T-helper 2 cell treated with Interferon-gamma antibody and Interleukin-4, amounts not matched to agents 5 μg/mL and 100 μg/mL, for 36 hours (primary cell): ENCODE measurements around the gene OR4X2.
"Not testable (repeated sequence)": the region's sequence is repeated elsewhere in the genome, so short reads cannot be mapped to it uniquely, and the experiment has no call there.

Experiments
- DNase-seq: peaks from one replicate; pipeline ENCODE4 v3.0.0; 2021; ENCODE audit warnings: low spot score
- H3K27ac Mint-ChIP-seq: one replicate; pipeline ENCODE4 v1.8.0; 2021; ENCODE audit warnings: mild to moderate bottlenecking, mixed read lengths
- H3K27me3 Mint-ChIP-seq: one replicate; pipeline ENCODE4 v1.8.0; 2021; ENCODE audit warnings: low read depth, mixed read lengths
- H3K36me3 Mint-ChIP-seq: one replicate; pipeline ENCODE4 v1.8.0; 2021; ENCODE audit warnings: low read depth, mixed read lengths
- H3K4me1 Mint-ChIP-seq: one replicate; pipeline ENCODE4 v1.8.0; 2021; ENCODE audit warnings: low read depth, mixed read lengths
- H3K4me3 Mint-ChIP-seq: one replicate; pipeline ENCODE4 v1.8.0; 2022; ENCODE audit warnings: mild to moderate bottlenecking, moderate library complexity, mixed read lengths
- H3K9me3 Mint-ChIP-seq: one replicate; pipeline ENCODE4 v1.8.0; 2021; ENCODE audit warnings: mixed read lengths

The OR4X2 gene

GRCh38 chr11:48244804-48245203, at the start of gene OR4X2:
OR4X2 (plus strand) TSS chr11:48245104; CDS start chr11:48245104, 0 bp downstream.
- Mint-ChIP-seq H3K9me3 (peaks cover 7% of the 10 kb centered on the region), H3K27ac (no peak within 1 kb of the TSS), H3K36me3 (no peaks in the 10 kb centered on the region), H3K27me3 (no peaks in the 10 kb centered on the region), H3K4me3 (no peak within 1 kb of the TSS), H3K4me1 (no peaks in the 10 kb centered on the region)
- no peak for DNase-seq

- DNase-seq, result no peak
- no peaks in the 10 kb centered on the region for H3K4me1 Mint-ChIP-seq
- H3K9me3 Mint-ChIP-seq, result no peaks in the 10 kb centered on the region
- H3K27ac Mint-ChIP-seq, result no peak overlapping the region
- H3K4me3 Mint-ChIP-seq, result no peak overlapping the region
- peaks cover 10% of the 10 kb centered on the region for H3K27me3 Mint-ChIP-seq
- no peaks in the 10 kb centered on the region for H3K36me3 Mint-ChIP-seq
Measured at GRCh38 chr11:48207881-48208280, 37.0 kb upstream of the OR4X2 start.

- no peak for DNase-seq
- H3K27me3 Mint-ChIP-seq, result peaks cover 5% of the 10 kb centered on the region
- no peaks in the 10 kb centered on the region for H3K9me3 Mint-ChIP-seq
- H3K27ac Mint-ChIP-seq, result no peak overlapping the region
- H3K4me1 Mint-ChIP-seq, result peaks cover under 1% of the 10 kb centered on the region
- no peak overlapping the region for H3K4me3 Mint-ChIP-seq
- H3K36me3 Mint-ChIP-seq, result no peaks in the 10 kb centered on the region
Measured at GRCh38 chr11:48210052-48210451, 34.9 kb upstream of the OR4X2 start.

- H3K27me3 Mint-ChIP-seq, result no peaks in the 10 kb centered on the region
- no peak for DNase-seq
- H3K36me3 Mint-ChIP-seq, result no peaks in the 10 kb centered on the region
- H3K27ac Mint-ChIP-seq, result no peak within 1 kb of the TSS
- H3K9me3 Mint-ChIP-seq, result no peaks in the 10 kb centered on the region
- peaks cover 1% of the 10 kb centered on the region for H3K4me1 Mint-ChIP-seq
- H3K4me3 Mint-ChIP-seq, result no peak within 1 kb of the TSS
Measured at GRCh38 chr11:48216510-48216909, 28.4 kb upstream of the OR4X2 start, which contains the start of gene OR4B1. OR4B1 (plus strand) TSS chr11:48216810; CDS start chr11:48216810, 0 bp downstream.

- Mint-ChIP-seq H3K4me1 (no peaks in the 10 kb centered on the region), H3K27ac (no peak overlapping the region), H3K4me3 (no peak overlapping the region), H3K9me3 (no peaks in the 10 kb centered on the region), H3K36me3 (no peaks in the 10 kb centered on the region), H3K27me3 (no peaks in the 10 kb centered on the region)
- no peak for DNase-seq
Measured at GRCh38 chr11:48228761-48229160, 16.1 kb upstream of the OR4X2 start.

- not testable (repeated sequence) for H3K27me3 Mint-ChIP-seq, H3K4me3 Mint-ChIP-seq, H3K27ac Mint-ChIP-seq, H3K9me3 Mint-ChIP-seq, H3K36me3 Mint-ChIP-seq, DNase-seq, H3K4me1 Mint-ChIP-seq
Measured at GRCh38 chr11:48230057-48230456, 14.8 kb upstream of the OR4X2 start.

- H3K4me3 Mint-ChIP-seq, result no peak overlapping the region
- H3K27me3 Mint-ChIP-seq, result no peaks in the 10 kb centered on the region
- no peak overlapping the region for H3K27ac Mint-ChIP-seq
- H3K36me3 Mint-ChIP-seq, result no peaks in the 10 kb centered on the region
- H3K4me1 Mint-ChIP-seq, result no peaks in the 10 kb centered on the region
- DNase-seq, result no peak
- H3K9me3 Mint-ChIP-seq, result no peaks in the 10 kb centered on the region
Measured at GRCh38 chr11:48237727-48238126, 7.2 kb upstream of the OR4X2 start.

- Mint-ChIP-seq H3K4me3 (no peak overlapping the region), H3K9me3 (no peaks in the 10 kb centered on the region), H3K27ac (no peak overlapping the region), H3K27me3 (no peaks in the 10 kb centered on the region), H3K36me3 (no peaks in the 10 kb centered on the region), H3K4me1 (no peaks in the 10 kb centered on the region)
- DNase-seq, result no peak
Measured at GRCh38 chr11:48242501-48242900, 2.4 kb upstream of the OR4X2 start.

GRCh38 chr11:48248902-48249301, 4.0 kb downstream of the OR4X2 start:
- H3K4me1 Mint-ChIP-seq, result no peaks in the 10 kb centered on the region
- H3K9me3 Mint-ChIP-seq, result peaks cover 7% of the 10 kb centered on the region
- H3K27me3 Mint-ChIP-seq, result peaks cover 6% of the 10 kb centered on the region
- H3K27ac Mint-ChIP-seq, result no peak overlapping the region
- no peak overlapping the region for H3K4me3 Mint-ChIP-seq
- no peaks in the 10 kb centered on the region for H3K36me3 Mint-ChIP-seq
- DNase-seq, result no peak

GRCh38 chr11:48261600-48261999, 16.7 kb downstream of the OR4X2 start:
- Mint-ChIP-seq H3K4me1 (peaks cover 2% of the 10 kb centered on the region), H3K27me3 (peaks cover 2% of the 10 kb centered on the region), H3K4me3 (no peak overlapping the region), H3K9me3 (peaks cover 3% of the 10 kb centered on the region), H3K36me3 (no peaks in the 10 kb centered on the region), H3K27ac (no peak overlapping the region)
- DNase-seq, result no peak

- no peak for DNase-seq
- Mint-ChIP-seq H3K27me3 (no peaks in the 10 kb centered on the region), H3K9me3 (no peaks in the 10 kb centered on the region), H3K4me3 (no peak within 1 kb of the TSS), H3K36me3 (no peaks in the 10 kb centered on the region), H3K4me1 (peaks cover 2% of the 10 kb centered on the region), H3K27ac (no peak within 1 kb of the TSS)
Measured at GRCh38 chr11:48263423-48263911, 18.6 kb downstream of the OR4X2 start, which contains the start of gene OR4X1. OR4X1 (plus strand) TSS chr11:48263861; CDS start chr11:48263861, 0 bp downstream.

- peaks cover 2% of the 10 kb centered on the region for H3K27me3 Mint-ChIP-seq
- H3K36me3 Mint-ChIP-seq, result no peaks in the 10 kb centered on the region
- no peaks in the 10 kb centered on the region for H3K4me1 Mint-ChIP-seq
- no peak overlapping the region for H3K4me3 Mint-ChIP-seq
- H3K27ac Mint-ChIP-seq, result no peak overlapping the region
- DNase-seq, result no peak
- H3K9me3 Mint-ChIP-seq, result no peaks in the 10 kb centered on the region
Measured at GRCh38 chr11:48270621-48271020, 25.7 kb downstream of the OR4X2 start.

- Mint-ChIP-seq H3K27me3 (peaks cover 2% of the 10 kb centered on the region), H3K4me1 (no peaks in the 10 kb centered on the region), H3K9me3 (no peaks in the 10 kb centered on the region), H3K27ac (no peak overlapping the region), H3K4me3 (no peak overlapping the region), H3K36me3 (no peaks in the 10 kb centered on the region)
- no peak for DNase-seq
Measured at GRCh38 chr11:48272606-48273005, 27.7 kb downstream of the OR4X2 start.
